SK-N-SH (cell line): ENCODE results near the gene ZNF236. TPM values are rescaled to one million over a fixed set of nuclear protein-coding genes. Genes with fewer than 3 reads are reported as not detected.

Experiments
- CTCF ChIA-PET: fragments of 300-600, 350-600 bp; formaldehyde crosslinking; extraction: SDS; loops from one replicate; lab custom pipeline; 2021; lab: Yijun Ruan, JAX
- POLR2A ChIA-PET: fragments of 350-600 bp; sonication (Branson Sonifier 250); formaldehyde crosslinking; extraction: SDS; loops from one replicate; lab custom pipeline; 2020; ENCODE audit warnings: antibody characterized with exemption, inconsistent platforms; lab: Yijun Ruan, JAX
- DNase-seq: peaks from one replicate; pipeline ENCODE4 v3.0.0; 2012
- H2AFZ ChIP-seq: fragments of 200-600 bp; sonication (generic); 2 replicates; pipeline ENCODE4 v1.8.1; 2016; ENCODE audit warnings: antibody characterized with exemption, mild to moderate bottlenecking, low read depth
- H3F3A ChIP-seq: fragments of 200-600 bp; sonication (generic); replicated peaks from 2 replicates; pipeline ENCODE3; 2016; ENCODE audit warnings: antibody characterized with exemption, mild to moderate bottlenecking; ENCODE audit not compliant: insufficient read depth
- H3K27ac ChIP-seq, 2 experiments: fragments of 200-500 bp in 1 of 2; fragments of 200-600 bp in 1 of 2; sonication (Bioruptor generic) in 1 of 2; sonication (generic), shearing (Covaris generic) in 1 of 2; 2 replicates each; pipeline versions ENCODE4 v1.5.1 to v1.6.1; 2014 to 2016; ENCODE audit warnings: low read depth in 2 of 2, inconsistent platforms in 1 of 2, low read length in 1 of 2, mild to moderate bottlenecking in 1 of 2, mixed read lengths in 1 of 2
- H3K27me3 ChIP-seq: fragments of 200-600 bp; sonication (generic), shearing (Covaris generic); 2 replicates; pipeline ENCODE4 v1.6.1; 2016; ENCODE audit warnings: mixed run types; ENCODE audit not compliant: insufficient read depth
- H3K36me3 ChIP-seq, 2 experiments: fragments of 200-500 bp in 1 of 2; fragments of 200-600 bp in 1 of 2; sonication (Bioruptor generic) in 1 of 2; sonication (generic) in 1 of 2; replicated peaks in 1 of 2; 2 replicates each; pipeline versions ENCODE3 to v1.5.1; 2014 to 2016; ENCODE audit warnings: low read length in 1 of 2, mild to moderate bottlenecking in 1 of 2; ENCODE audit not compliant: insufficient read depth in 2 of 2, control insufficient read depth in 1 of 2
- H3K4me1 ChIP-seq, 2 experiments: fragments of 200-500 bp in 1 of 2; fragments of 200-600 bp in 1 of 2; sonication (Bioruptor generic) in 1 of 2; sonication (generic), shearing (Covaris generic) in 1 of 2; 2 replicates each; pipeline versions ENCODE4 v1.5.1 to v1.6.1; 2014 to 2016; ENCODE audit warnings: low read depth in 1 of 2, low read length in 1 of 2, mixed run types in 1 of 2; ENCODE audit not compliant: insufficient read depth in 2 of 2, control insufficient read depth in 1 of 2
- H3K4me2 ChIP-seq: fragments of 200-600 bp; sonication (generic), shearing (Covaris generic); 2 replicates; pipeline ENCODE4 v1.6.1; 2017; ENCODE audit warnings: mixed run types
- H3K4me3 ChIP-seq, 2 experiments: fragments of 200-500 bp in 1 of 2; fragments of 200-600 bp in 1 of 2; sonication (Bioruptor generic) in 1 of 2; sonication (generic), shearing (Covaris generic) in 1 of 2; 2 replicates each; pipeline versions ENCODE4 v1.5.1 to v1.8.1; 2014 to 2016; ENCODE audit warnings: low read depth in 2 of 2, inconsistent platforms in 1 of 2, low read length in 1 of 2, mild to moderate bottlenecking in 1 of 2, mixed read lengths in 1 of 2, moderate library complexity in 1 of 2
- H3K79me2 ChIP-seq: fragments of 200-600 bp; sonication (generic); 2 replicates; pipeline ENCODE4 v1.8.1; 2017; ENCODE audit warnings: mild to moderate bottlenecking; ENCODE audit not compliant: insufficient read depth
- H3K9ac ChIP-seq: fragments of 200-600 bp; sonication (generic); 2 replicates; pipeline ENCODE4 v1.6.1; 2017; ENCODE audit warnings: mixed run types
- H3K9me2 ChIP-seq: fragments of 200-600 bp; sonication (generic); 2 replicates; pipeline ENCODE4 v1.6.1; 2017; ENCODE audit warnings: mixed run types
- H3K9me3 ChIP-seq: fragments of 200-600 bp; sonication (generic); 2 replicates; pipeline ENCODE4 v1.6.1; 2017; ENCODE audit warnings: mixed run types, mild to moderate bottlenecking, moderate library complexity
- H4K20me1 ChIP-seq: fragments of 200-600 bp; sonication (generic); 2 replicates; pipeline ENCODE4 v1.6.1; 2017; ENCODE audit warnings: mild to moderate bottlenecking, mixed run types; ENCODE audit not compliant: insufficient read depth
- CHD2 ChIP-seq: fragments of 150-350 bp; IDR thresholded peaks from 2 replicates; pipeline ENCODE4 v1.6.1; 2018; ENCODE audit warnings: low read length; ENCODE audit not compliant: partially characterized antibody
- EP300 ChIP-seq, 2 experiments: IDR thresholded peaks; 2 replicates each; pipeline versions ENCODE4 v1.4.0 to v1.6.1; 2012; ENCODE audit warnings: borderline replicate concordance in 1 of 2, low read depth in 1 of 2, low read length in 1 of 2
- EZH2phosphoT487 ChIP-seq: fragments of 200-600 bp; sonication (generic); IDR thresholded peaks from 2 replicates; pipeline ENCODE4 v1.6.1; 2017; ENCODE audit warnings: low read depth, mixed run types, mild to moderate bottlenecking, antibody characterized with exemption, moderate library complexity, borderline replicate concordance
- FOSL2 ChIP-seq: IDR thresholded peaks from 2 replicates; pipeline ENCODE4 v1.4.0; 2012; ENCODE audit warnings: low read depth, mild to moderate bottlenecking, moderate library complexity, borderline replicate concordance
- FOXJ3 ChIP-seq: sonication (generic); formaldehyde crosslinking; IDR thresholded peaks from 2 replicates; pipeline ENCODE4 v1.5.1; 2020; ENCODE audit warnings: mild to moderate bottlenecking, missing genetic modification reagents
- GABPA ChIP-seq: IDR thresholded peaks from 2 replicates; pipeline ENCODE4 v1.4.0; 2012; ENCODE audit warnings: low read depth, mild to moderate bottlenecking
- IRF3 ChIP-seq: fragments of 150-350 bp; IDR thresholded peaks from 2 replicates; pipeline ENCODE4 v1.6.1; 2016; ENCODE audit warnings: mild to moderate bottlenecking, low read depth, low read length
- JUND ChIP-seq: IDR thresholded peaks from 2 replicates; pipeline ENCODE4 v1.4.0; 2012
- MEF2A ChIP-seq: IDR thresholded peaks from 2 replicates; pipeline ENCODE4 v1.4.0; 2012; ENCODE audit warnings: low read depth, borderline replicate concordance
- NRF1 ChIP-seq: IDR thresholded peaks from 2 replicates; pipeline ENCODE4 v1.6.1; 2012; ENCODE audit warnings: low read depth, mild to moderate bottlenecking, low read length
- PBX3 ChIP-seq: IDR thresholded peaks from 2 replicates; pipeline ENCODE4; 2012
- RAD21 ChIP-seq: IDR thresholded peaks from 2 replicates; pipeline ENCODE4 v1.6.1; 2012; ENCODE audit warnings: mild to moderate bottlenecking, low read length
- RXRA ChIP-seq: IDR thresholded peaks from 2 replicates; pipeline ENCODE4 v1.4.0; 2012; ENCODE audit warnings: low read depth, mild to moderate bottlenecking, borderline replicate concordance
- SIN3A ChIP-seq: IDR thresholded peaks from 2 replicates; pipeline ENCODE4 v1.6.1; 2012; ENCODE audit warnings: low read depth, mild to moderate bottlenecking, low read length, moderate library complexity, borderline replicate concordance
- TAF1 ChIP-seq: IDR thresholded peaks from 2 replicates; pipeline ENCODE4 v1.6.1; 2012; ENCODE audit warnings: low read depth, mild to moderate bottlenecking, low read length, moderate library complexity, borderline replicate concordance
- TEAD4 ChIP-seq: IDR thresholded peaks from 2 replicates; pipeline ENCODE4 v1.4.0; 2012; ENCODE audit warnings: mild to moderate bottlenecking, borderline replicate concordance; ENCODE audit not compliant: insufficient read depth
- USF1 ChIP-seq: IDR thresholded peaks from 2 replicates; pipeline ENCODE4 v1.4.0; 2012; ENCODE audit warnings: low read depth, borderline replicate concordance
- YY1 ChIP-seq: IDR thresholded peaks from 2 replicates; pipeline ENCODE4 v1.4.0; 2012; ENCODE audit warnings: low read depth, mild to moderate bottlenecking
- WGBS: methylation state at CpG from one replicate; pipeline ENCODE4 v1.1.6; 2017; ENCODE audit warnings: low lambda C conversion rate; 5-methylcytosine and 5-hydroxymethylcytosine counted together
- polyA plus RNA-seq, 3 experiments: library from polyadenylated mRNA; depleted of rRNA; stranded (reverse); fragments of >200 nt; gene quantifications; 2 replicates each; pipeline ENCODE4 v1.2.3, GENCODE V29; 2012
- TF ChIP-seq, protein P1 (sequence below): fragments of 150-350 bp; IDR thresholded peaks from 2 replicates; pipeline ENCODE4 v1.6.1; 2017; ENCODE audit warnings: antibody characterized with exemption, low read length, low read depth, borderline replicate concordance
- TF ChIP-seq, protein P2 (sequence below): IDR thresholded peaks from 2 replicates; pipeline ENCODE4 v1.6.1; 2012; ENCODE audit warnings: mild to moderate bottlenecking, low read depth, low read length, moderate library complexity

The ZNF236 gene
- polyA plus RNA-seq, 1 of the 3 experiments (the other 2 are of a cell fraction) = 4.2 TPM

DNA sequence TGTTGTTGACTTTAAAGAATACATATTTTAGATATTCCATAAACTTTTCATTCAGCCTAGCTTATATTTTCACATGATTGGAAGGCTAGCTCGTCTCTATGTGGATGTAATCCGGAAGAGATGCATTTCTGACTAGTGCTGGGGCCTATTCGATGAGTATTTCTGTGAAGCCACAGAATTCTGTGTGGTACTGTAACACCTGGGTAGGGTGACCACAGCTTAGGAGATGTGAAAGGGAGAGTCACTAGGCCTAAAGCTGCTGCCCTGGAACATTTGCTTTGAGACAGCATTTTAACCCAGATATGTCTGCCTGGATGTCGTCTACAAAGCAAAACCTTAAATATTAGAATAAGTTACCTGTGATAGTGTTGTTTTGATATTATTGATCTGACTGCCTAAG, 83.5 kb downstream of the ZNF236 start:
- Histone ChIP-seq H3K4me3 (no peak overlapping the region), H3K4me1 (no peaks in the 10 kb centered on the region; a peak in 1 of 4 replicates), H4K20me1 (no peaks in the 10 kb centered on the region), H3K27ac (no peak overlapping the region), H3F3A (no peaks in the 10 kb centered on the region), H3K9me3 (no peaks in the 10 kb centered on the region), H3K4me2 (no peak overlapping the region), H3K27me3 (no peaks in the 10 kb centered on the region), H3K9ac (no peak overlapping the region), H3K36me3 (peaks cover 27 to 54% of the 10 kb centered on the region in 2 experiments), H3K9me2 (no peaks in the 10 kb centered on the region), H3K79me2 (no peaks in the 10 kb centered on the region), H2AFZ (no peak overlapping the region)
- ChIA-PET POLR2A (no interaction called here), CTCF (interaction anchor here (0.6 to 4.8 kb wide), 4 partner anchors 13 to 77 kb away, joined by 3 to 35 read pairs (median 5); no protein-coding TSS in a partner anchor)
- TF ChIP-seq JUND (no peak), TEAD4 (no peak), CHD2 (no peak), SIN3A (no peak), MEF2A (no peak), RAD21 (no peak)
- 99% methylated on average over 4 of the region's 4 CpGs for WGBS
- no peak for DNase-seq

DNA sequence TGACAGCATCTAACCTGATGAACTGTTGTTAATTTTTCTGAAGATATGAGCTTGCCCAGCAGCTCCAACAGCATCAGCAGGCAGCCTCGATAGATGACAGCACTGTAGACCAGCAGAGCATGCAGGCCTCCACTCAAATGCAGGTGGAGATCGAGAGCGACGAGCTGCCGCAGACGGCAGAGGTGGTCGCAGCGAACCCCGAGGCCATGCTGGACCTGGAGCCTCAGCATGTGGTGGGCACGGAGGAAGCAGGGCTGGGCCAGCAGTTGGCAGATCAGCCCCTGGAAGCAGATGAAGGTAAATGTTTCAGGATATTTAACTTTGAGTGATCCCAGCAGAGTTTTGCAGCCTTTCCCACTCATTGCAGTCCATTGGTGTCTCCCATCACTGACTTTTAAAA, 85.9 kb downstream of the ZNF236 start:
- WGBS = 96% methylated on average over 10 of the region's 10 CpGs
- Histone ChIP-seq H3K4me3 (no peak overlapping the region), H3K9me2 (no peaks in the 10 kb centered on the region), H3K9me3 (no peaks in the 10 kb centered on the region), H3K4me2 (no peak overlapping the region), H3K79me2 (no peaks in the 10 kb centered on the region), H3K27me3 (no peaks in the 10 kb centered on the region), H3K27ac (no peak overlapping the region), H3K9ac (no peak overlapping the region), H3K4me1 (no peaks in the 10 kb centered on the region; a peak in 1 of 4 replicates)
- DNase-seq = no peak
- ChIA-PET POLR2A (no interaction called here), CTCF (interaction anchor here (0.9 kb wide), 1 partner anchor 14 kb away, joined by 3 read pairs; no protein-coding TSS in a partner anchor)
- TF ChIP-seq USF1 (no peak), GABPA (no peak), YY1 (no peak), IRF3 (no peak), RXRA (no peak), EP300 (IDR thresholded peaks at IDR 0.05; ENCODE audit: borderline replicate concordance in 1 of 2, low read depth in 1 of 2, low read length in 1 of 2) (no peak), PBX3 (no peak), SIN3A (no peak), TAF1 (no peak), FOXJ3 (CRISPR knock-in tag) (no peak), EZH2phosphoT487 (no peak), MEF2A (no peak), CHD2 (no peak), FOSL2 (no peak), NRF1 (no peak), JUND (no peak)
- TF ChIP-seq, protein P1, sequence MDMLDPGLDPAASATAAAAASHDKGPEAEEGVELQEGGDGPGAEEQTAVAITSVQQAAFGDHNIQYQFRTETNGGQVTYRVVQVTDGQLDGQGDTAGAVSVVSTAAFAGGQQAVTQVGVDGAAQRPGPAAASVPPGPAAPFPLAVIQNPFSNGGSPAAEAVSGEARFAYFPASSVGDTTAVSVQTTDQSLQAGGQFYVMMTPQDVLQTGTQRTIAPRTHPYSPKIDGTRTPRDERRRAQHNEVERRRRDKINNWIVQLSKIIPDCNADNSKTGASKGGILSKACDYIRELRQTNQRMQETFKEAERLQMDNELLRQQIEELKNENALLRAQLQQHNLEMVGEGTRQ = no peak
- TF ChIP-seq, protein P2, sequence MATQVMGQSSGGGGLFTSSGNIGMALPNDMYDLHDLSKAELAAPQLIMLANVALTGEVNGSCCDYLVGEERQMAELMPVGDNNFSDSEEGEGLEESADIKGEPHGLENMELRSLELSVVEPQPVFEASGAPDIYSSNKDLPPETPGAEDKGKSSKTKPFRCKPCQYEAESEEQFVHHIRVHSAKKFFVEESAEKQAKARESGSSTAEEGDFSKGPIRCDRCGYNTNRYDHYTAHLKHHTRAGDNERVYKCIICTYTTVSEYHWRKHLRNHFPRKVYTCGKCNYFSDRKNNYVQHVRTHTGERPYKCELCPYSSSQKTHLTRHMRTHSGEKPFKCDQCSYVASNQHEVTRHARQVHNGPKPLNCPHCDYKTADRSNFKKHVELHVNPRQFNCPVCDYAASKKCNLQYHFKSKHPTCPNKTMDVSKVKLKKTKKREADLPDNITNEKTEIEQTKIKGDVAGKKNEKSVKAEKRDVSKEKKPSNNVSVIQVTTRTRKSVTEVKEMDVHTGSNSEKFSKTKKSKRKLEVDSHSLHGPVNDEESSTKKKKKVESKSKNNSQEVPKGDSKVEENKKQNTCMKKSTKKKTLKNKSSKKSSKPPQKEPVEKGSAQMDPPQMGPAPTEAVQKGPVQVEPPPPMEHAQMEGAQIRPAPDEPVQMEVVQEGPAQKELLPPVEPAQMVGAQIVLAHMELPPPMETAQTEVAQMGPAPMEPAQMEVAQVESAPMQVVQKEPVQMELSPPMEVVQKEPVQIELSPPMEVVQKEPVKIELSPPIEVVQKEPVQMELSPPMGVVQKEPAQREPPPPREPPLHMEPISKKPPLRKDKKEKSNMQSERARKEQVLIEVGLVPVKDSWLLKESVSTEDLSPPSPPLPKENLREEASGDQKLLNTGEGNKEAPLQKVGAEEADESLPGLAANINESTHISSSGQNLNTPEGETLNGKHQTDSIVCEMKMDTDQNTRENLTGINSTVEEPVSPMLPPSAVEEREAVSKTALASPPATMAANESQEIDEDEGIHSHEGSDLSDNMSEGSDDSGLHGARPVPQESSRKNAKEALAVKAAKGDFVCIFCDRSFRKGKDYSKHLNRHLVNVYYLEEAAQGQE = no peak
- TF ChIP-seq, all 33 proteins: peak for 0
- Histone ChIP-seq H3K36me3 (peaks cover 31 to 61% of the 10 kb centered on the region in 2 experiments), H3F3A (no peaks in the 10 kb centered on the region), H4K20me1 (no peaks in the 10 kb centered on the region), H2AFZ (no peak overlapping the region)
